HepG2 (cell line): ENCODE data around the gene DNASE1L2. TPM values are rescaled to one million over a fixed set of nuclear protein-coding genes. Genes with fewer than 3 reads are reported as not detected.
A peak's percentile ranks its signal among the peaks of the same experiment; 100 is the strongest.

Experiments
- ATM ChIP-seq: fragments of 450-650 bp; IDR thresholded peaks from 2 replicates; pipeline ENCODE4 v1.7.1; 2017; ENCODE audit warnings: mild to moderate bottlenecking, borderline replicate concordance
- CCDC6 ChIP-seq: sonication (generic); formaldehyde crosslinking; IDR thresholded peaks from 2 replicates; pipeline ENCODE4 v1.8.1; 2022; ENCODE audit warnings: mild to moderate bottlenecking, missing genetic modification reagents, moderate library complexity
- HNF4G ChIP-seq, 2 experiments: sonication (generic) in 1 of 2; formaldehyde crosslinking in 1 of 2; IDR thresholded peaks; 2 replicates each; pipeline versions ENCODE4 v1.4.0 to v1.6.1; 2011 to 2020; ENCODE audit warnings: borderline replicate concordance in 2 of 2, low read depth in 2 of 2, mild to moderate bottlenecking in 2 of 2, low read length in 1 of 2, missing genetic modification reagents in 1 of 2, moderate library complexity in 1 of 2
- HOXD1 ChIP-seq: sonication (generic); formaldehyde crosslinking; IDR thresholded peaks from 2 replicates; pipeline ENCODE4 v1.5.0; 2020; ENCODE audit warnings: missing genetic modification reagents
- KLF15 ChIP-seq: sonication (generic); formaldehyde crosslinking; IDR thresholded peaks from 2 replicates; pipeline ENCODE4 v1.8.1; 2023; ENCODE audit warnings: borderline replicate concordance, mild to moderate bottlenecking, inconsistent platforms, missing genetic modification reagents, mixed read lengths
- MAF1 ChIP-seq: sonication (generic); formaldehyde crosslinking; IDR thresholded peaks from 2 replicates; pipeline ENCODE4 v1.5.0; 2020; ENCODE audit warnings: missing genetic modification reagents, borderline replicate concordance
- NFE2 ChIP-seq: sonication (generic); formaldehyde crosslinking; IDR thresholded peaks from 2 replicates; pipeline ENCODE4 v1.4.0; 2020; ENCODE audit warnings: missing genetic modification reagents
- PHF8 ChIP-seq: sonication (generic); formaldehyde crosslinking; IDR thresholded peaks from 2 replicates; pipeline ENCODE4 v1.5.0; 2020; ENCODE audit warnings: missing genetic modification reagents
- POLR2A ChIP-seq, 2 experiments: IDR thresholded peaks; 2 replicates each; pipeline ENCODE4 v1.6.1; 2011; ENCODE audit warnings: low read depth in 2 of 2, low read length in 2 of 2, mild to moderate bottlenecking in 1 of 2, moderate library complexity in 1 of 2; ENCODE audit not compliant: insufficient read depth in 1 of 2
- POLR2AphosphoS5 ChIP-seq: IDR thresholded peaks from 2 replicates; pipeline ENCODE4 v1.6.1; 2012; ENCODE audit warnings: low read depth, low read length
- PRMT3 ChIP-seq: sonication (generic); formaldehyde crosslinking; IDR thresholded peaks from 2 replicates; pipeline ENCODE4 v1.8.1; 2022; ENCODE audit warnings: low read depth, mild to moderate bottlenecking, moderate library complexity, missing genetic modification reagents, borderline replicate concordance
- XRCC5 ChIP-seq: fragments of 200-400 bp; formaldehyde crosslinking; optimal IDR thresholded peaks from 2 replicates; pipeline ENCODE3; 2017; ENCODE audit warnings: mild to moderate bottlenecking, low read length
- ZNF335 ChIP-seq: sonication (generic); formaldehyde crosslinking; IDR thresholded peaks from 2 replicates; pipeline ENCODE4 v1.4.0; 2020; ENCODE audit warnings: missing genetic modification reagents
- ZNF720 ChIP-seq: sonication (generic); formaldehyde crosslinking; IDR thresholded peaks from 2 replicates; pipeline ENCODE4 v1.4.0; 2020; ENCODE audit warnings: missing genetic modification reagents
- ZSCAN25 ChIP-seq: sonication (generic); formaldehyde crosslinking; IDR thresholded peaks from 2 replicates; pipeline ENCODE4 v1.8.0; 2022; ENCODE audit warnings: mild to moderate bottlenecking, missing genetic modification reagents
- ZSCAN9 ChIP-seq: IDR thresholded peaks from 2 replicates; pipeline ENCODE4 v1.6.1; 2016; ENCODE audit warnings: borderline replicate concordance
- polyA plus RNA-seq, 8 experiments: library from polyadenylated mRNA; depleted of rRNA in 3 of 8; stranded (reverse) in 7 of 8; unstranded in 1 of 8; fragments of >200 nt; fragmentation: Illumina TruSeq in 4 of 8; extraction: Trizol in 4 of 8; gene quantifications; 2 replicates each; pipeline versions ENCODE4 v1.2.1 to v1.2.3, GENCODE V29; 2011 to 2016; ENCODE audit warnings: low read depth in 4 of 8, missing spikeins in 1 of 8, mixed read lengths in 1 of 8; ENCODE audit not compliant: insufficient read depth in 1 of 8
- total RNA-seq, 5 experiments: library from RNA; depleted of rRNA; stranded (reverse); fragments of >200 nt; fragmentation: Illumina TruSeq; extraction: Trizol; gene quantifications; 2 replicates each; pipeline ENCODE4 v1.2.3, GENCODE V29; 2016; ENCODE audit warnings: low read depth in 1 of 5
- TF ChIP-seq, protein P1 (sequence below): sonication (generic); formaldehyde crosslinking; IDR thresholded peaks from 2 replicates; pipeline ENCODE4 v1.4.0; 2020; ENCODE audit warnings: missing genetic modification reagents
- TF ChIP-seq, protein P2 (sequence below): sonication (generic); formaldehyde crosslinking; IDR thresholded peaks from 2 replicates; pipeline ENCODE4 v1.4.0; 2020; ENCODE audit warnings: low read depth, mild to moderate bottlenecking, missing genetic modification reagents
- TF ChIP-seq, protein P3 (sequence below): sonication (generic); formaldehyde crosslinking; IDR thresholded peaks from 2 replicates; pipeline ENCODE4 v1.4.0; 2020; ENCODE audit warnings: mild to moderate bottlenecking, missing genetic modification reagents
- TF ChIP-seq, protein P4 (sequence below): sonication (generic); formaldehyde crosslinking; IDR thresholded peaks from 2 replicates; pipeline ENCODE4 v1.8.1; 2023; ENCODE audit warnings: mild to moderate bottlenecking, missing genetic modification reagents, borderline replicate concordance

The DNASE1L2 gene
- total and polyA plus RNA-seq, 2 of the 13 experiments (the other 11 are each of a cell fraction or from before 2014, with no cell fraction given) = 0.44 to 0.50 TPM

DNA sequence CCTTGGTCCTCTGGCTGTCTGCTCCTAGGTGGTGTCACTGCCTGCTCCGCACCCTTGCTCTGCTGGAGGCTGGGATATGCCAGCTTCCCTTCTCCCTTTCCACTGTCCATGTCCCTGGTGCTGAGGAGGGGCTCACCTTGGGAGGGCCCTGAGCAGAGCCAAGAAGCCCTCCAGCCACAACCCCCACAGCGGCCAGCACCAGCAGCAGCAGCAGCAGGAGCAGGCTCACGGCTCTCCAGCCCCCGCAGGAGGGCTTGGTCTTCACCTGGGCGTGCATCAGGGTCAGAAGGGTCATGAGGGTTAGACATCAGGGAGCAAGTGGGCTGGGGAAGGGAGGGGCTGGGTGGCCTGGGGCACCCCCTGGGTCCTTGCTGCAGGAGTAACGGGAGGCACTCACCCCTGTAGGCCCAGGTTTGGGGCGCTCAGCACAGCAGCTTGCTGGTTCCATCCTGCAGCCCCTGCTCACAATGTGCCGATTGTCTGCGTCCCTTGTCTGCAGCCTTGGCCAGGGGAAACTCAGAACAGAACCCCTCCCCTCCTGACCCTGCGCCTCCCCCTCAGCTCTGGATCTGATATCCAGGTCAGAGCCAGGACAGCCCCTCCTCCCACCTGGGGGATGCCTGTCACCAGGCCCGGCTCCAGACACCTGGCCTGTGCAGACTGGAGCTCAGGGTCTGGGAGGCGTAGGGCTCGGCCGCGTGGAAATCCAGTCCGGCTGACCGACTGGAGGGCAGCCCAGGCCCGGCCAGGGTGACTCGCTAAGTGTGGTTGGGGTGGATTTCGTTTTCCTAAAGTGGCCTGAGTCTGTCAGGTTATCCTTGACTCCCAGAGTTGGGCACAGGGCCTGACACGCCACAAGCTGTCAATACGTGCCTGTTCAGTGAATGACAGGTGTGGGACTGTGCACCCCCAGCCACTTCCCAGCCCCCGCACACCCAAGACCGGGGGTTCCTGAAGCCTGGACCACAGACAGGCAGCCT, 25.6 kb upstream of the DNASE1L2 start, which contains the start of gene BRICD5 (continued):
- TF ChIP-seq, protein P1, sequence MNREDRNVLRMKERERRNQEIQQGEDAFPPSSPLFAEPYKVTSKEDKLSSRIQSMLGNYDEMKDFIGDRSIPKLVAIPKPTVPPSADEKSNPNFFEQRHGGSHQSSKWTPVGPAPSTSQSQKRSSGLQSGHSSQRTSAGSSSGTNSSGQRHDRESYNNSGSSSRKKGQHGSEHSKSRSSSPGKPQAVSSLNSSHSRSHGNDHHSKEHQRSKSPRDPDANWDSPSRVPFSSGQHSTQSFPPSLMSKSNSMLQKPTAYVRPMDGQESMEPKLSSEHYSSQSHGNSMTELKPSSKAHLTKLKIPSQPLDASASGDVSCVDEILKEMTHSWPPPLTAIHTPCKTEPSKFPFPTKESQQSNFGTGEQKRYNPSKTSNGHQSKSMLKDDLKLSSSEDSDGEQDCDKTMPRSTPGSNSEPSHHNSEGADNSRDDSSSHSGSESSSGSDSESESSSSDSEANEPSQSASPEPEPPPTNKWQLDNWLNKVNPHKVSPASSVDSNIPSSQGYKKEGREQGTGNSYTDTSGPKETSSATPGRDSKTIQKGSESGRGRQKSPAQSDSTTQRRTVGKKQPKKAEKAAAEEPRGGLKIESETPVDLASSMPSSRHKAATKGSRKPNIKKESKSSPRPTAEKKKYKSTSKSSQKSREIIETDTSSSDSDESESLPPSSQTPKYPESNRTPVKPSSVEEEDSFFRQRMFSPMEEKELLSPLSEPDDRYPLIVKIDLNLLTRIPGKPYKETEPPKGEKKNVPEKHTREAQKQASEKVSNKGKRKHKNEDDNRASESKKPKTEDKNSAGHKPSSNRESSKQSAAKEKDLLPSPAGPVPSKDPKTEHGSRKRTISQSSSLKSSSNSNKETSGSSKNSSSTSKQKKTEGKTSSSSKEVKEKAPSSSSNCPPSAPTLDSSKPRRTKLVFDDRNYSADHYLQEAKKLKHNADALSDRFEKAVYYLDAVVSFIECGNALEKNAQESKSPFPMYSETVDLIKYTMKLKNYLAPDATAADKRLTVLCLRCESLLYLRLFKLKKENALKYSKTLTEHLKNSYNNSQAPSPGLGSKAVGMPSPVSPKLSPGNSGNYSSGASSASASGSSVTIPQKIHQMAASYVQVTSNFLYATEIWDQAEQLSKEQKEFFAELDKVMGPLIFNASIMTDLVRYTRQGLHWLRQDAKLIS (CRISPR knock-in tag) = no peak
- TF ChIP-seq HNF4G (IDR thresholded peaks at IDR 0.05; ENCODE audit: borderline replicate concordance, low read depth, low read length) = no peak
- 0 out of 2 replicates have a peak, but pooled peaks have one; percentile 44 for TF ChIP-seq HNF4G (CRISPR knock-in tag; IDR thresholded peaks at IDR 0.05; ENCODE audit: borderline replicate concordance, low read depth)
- TF ChIP-seq PRMT3 (CRISPR knock-in tag) = no peak
- TF ChIP-seq, protein P2, sequence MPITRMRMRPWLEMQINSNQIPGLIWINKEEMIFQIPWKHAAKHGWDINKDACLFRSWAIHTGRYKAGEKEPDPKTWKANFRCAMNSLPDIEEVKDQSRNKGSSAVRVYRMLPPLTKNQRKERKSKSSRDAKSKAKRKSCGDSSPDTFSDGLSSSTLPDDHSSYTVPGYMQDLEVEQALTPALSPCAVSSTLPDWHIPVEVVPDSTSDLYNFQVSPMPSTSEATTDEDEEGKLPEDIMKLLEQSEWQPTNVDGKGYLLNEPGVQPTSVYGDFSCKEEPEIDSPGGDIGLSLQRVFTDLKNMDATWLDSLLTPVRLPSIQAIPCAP (CRISPR knock-in tag) = no peak
- TF ChIP-seq CCDC6 = no peak
- TF ChIP-seq ZNF335 (CRISPR knock-in tag) = no peak
- TF ChIP-seq KLF15 (CRISPR knock-in tag) = no peak
- 0 out of 2 replicates have a peak, but pooled peaks have one; percentile 29 for TF ChIP-seq ZSCAN25
- TF ChIP-seq NFE2 (CRISPR knock-in tag) = no peak
- TF ChIP-seq, protein P3, sequence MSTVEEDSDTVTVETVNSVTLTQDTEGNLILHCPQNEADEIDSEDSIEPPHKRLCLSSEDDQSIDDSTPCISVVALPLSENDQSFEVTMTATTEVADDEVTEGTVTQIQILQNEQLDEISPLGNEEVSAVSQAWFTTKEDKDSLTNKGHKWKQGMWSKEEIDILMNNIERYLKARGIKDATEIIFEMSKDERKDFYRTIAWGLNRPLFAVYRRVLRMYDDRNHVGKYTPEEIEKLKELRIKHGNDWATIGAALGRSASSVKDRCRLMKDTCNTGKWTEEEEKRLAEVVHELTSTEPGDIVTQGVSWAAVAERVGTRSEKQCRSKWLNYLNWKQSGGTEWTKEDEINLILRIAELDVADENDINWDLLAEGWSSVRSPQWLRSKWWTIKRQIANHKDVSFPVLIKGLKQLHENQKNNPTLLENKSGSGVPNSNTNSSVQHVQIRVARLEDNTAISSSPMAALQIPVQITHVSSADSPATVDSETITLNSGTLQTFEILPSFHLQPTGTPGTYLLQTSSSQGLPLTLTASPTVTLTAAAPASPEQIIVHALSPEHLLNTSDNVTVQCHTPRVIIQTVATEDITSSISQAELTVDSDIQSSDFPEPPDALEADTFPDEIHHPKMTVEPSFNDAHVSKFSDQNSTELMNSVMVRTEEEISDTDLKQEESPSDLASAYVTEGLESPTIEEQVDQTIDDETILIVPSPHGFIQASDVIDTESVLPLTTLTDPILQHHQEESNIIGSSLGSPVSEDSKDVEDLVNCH (CRISPR knock-in tag) = no peak
- TF ChIP-seq POLR2A (IDR thresholded peaks at IDR 0.05; ENCODE audit: insufficient read depth in 1 of 2, low read depth in 2 of 2, low read length in 2 of 2) = peak in 1 of 2 experiments; percentile 33; a peak in 2 of 4 replicates
- TF ChIP-seq POLR2AphosphoS5 = peak; percentile 36; the same call in 1 of the 2 replicates
- TF ChIP-seq MAF1 = no peak
- 0 out of 2 replicates have a peak, but pooled peaks have one; percentile 26 for TF ChIP-seq PHF8 (CRISPR knock-in tag)
- TF ChIP-seq ZNF720 (CRISPR knock-in tag) = no peak
- TF ChIP-seq HOXD1 (CRISPR knock-in tag) = no peak
- TF ChIP-seq, protein P4, sequence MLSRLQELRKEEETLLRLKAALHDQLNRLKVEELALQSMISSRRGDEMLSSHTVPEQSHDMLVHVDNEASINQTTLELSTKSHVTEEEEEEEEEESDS (CRISPR knock-in tag) = no peak
- no peak for TF ChIP-seq ATM
- TF ChIP-seq XRCC5 = no peak
- no peak for TF ChIP-seq ZSCAN9
